CD4-positive, alpha-beta T cell treated with Interleukin-4 for 1 hour (primary cell): Measurements from ENCODE around the gene USP36.
"Not testable (repeated sequence)": the region's sequence is repeated elsewhere in the genome, so short reads cannot be mapped to it uniquely, and the experiment has no call there.

Experiments
- DNase-seq, 2 donors: peaks; one replicate each; pipeline ENCODE4 v3.0.0-alpha.2; 2020 to 2022

The USP36 gene

DNA sequence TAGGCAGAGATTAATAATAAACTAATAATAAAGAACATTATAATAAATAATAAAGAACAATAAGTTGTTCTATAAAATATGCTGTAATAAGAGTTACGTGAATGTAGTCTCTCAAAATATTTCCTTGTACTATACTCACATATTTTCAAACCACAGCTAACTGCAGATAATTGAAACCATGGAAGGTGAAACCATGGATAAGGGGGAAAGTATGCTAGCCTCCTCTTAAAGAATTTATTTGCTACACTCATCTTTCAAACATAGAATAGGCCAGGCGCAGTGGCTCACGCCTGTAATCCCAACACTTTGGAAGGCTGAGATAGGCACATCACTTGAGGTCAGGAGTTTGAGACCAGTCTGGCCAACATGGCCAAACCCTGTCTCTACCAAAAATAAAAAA is 77.1 kb downstream of the USP36 start:
- DNase-seq, result no peak

- DNase-seq, result peak in 1 of 2 donors; percentile 51
Observed at GRCh38 chr17:78761789-78762406, 78.7 kb downstream of the USP36 start.

DNA sequence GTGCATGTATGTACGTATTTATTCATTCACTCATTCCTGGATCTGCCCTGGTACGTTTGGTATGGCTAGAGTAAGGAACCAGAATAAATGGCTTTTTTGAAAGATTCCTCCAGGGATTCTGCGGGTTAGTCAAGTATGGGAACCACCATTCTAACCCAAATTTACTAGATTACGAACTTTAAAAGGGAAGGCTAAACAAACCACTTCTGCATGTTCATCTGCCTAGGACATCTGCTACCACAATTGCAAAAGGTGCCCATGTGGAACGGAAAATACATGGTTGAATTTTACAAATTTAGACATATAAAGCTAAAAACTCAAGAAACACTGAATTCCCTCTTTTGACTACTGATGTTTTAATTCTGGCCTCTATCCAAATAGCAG is 80.7 kb downstream of the USP36 start:
- no peak for DNase-seq

DNA sequence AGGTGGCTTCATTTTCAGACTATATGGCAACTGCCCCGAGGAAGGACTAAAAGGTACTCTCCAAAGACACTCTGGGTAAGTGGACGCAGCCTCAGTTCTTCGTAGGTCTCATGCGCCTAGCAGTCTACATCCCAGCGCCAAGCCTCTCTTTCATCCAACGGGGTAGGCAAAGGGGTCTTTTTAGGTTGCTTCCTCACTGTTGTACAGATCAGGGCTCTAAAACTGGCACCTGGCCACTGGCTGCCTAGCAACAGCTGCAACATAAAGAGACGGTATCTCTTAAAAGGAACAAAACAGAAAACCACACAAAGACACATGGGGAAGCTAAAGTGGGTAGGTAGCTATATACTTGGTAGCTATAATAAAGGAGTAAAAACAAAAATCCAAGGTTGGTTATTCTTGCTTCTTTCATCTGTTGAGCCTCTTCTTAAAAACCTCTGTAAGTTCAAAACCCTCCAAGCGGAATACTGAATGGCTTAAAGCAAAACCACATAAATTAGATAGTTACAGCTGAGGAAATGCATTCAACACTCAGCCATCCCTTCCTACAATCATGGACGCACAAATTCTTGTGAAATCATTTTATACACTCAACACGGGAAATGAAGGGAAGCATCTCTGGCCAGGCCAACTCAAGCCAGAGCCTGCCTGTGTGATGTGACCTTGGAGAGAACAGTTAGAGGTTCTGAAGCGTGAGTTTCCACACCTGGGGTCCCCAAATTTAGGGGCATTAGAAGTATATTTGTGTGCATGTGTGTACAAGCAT is 81.2 kb downstream of the USP36 start:
- DNase-seq, result peak; percentile 92

DNA sequence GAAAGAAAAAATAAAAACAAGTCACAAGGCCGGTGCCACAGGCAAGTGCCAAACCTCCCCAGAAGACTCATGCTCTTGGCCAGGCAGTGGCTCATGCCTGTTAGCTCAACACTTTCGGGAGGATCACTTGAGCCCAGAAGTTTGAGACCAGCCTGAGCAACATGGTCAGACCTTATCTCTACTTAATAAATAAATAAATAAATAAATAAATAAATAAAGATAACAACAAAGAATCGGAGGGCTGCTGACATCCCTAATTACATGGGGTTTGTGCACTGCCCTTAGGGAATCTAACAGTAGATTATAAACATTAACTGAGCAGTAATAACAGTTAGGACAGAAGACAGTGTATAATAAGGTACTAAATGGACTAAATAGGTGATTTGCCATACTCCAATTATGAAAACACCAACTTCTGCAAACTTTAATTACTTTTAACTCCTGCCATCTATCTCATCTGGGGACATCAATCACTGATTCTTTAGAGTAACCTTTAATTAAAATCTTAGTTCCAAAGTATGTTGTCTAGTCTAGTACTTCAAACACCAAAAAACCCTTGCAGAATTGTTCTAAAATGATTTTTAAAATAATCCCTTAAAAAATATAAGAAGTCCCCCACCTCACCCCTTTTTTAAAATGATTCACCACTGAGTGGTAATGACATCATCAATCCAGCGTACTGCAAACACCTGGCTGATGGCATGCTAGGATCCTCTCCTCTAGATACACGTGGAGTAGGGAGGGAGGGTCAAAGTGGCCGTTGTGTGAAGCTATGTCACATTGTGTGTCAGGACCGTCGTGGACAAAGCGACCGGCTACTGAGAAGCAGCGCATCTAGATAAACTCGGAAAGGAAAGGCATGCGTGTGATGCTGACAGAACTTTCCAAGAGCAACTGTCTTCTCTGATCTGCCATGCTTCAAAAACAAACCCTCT is 87.0 kb downstream of the USP36 start:
- peak; percentile 55 to 57 for DNase-seq

- no peak for DNase-seq
Observed at GRCh38 chr17:78751447-78752161, 89.0 kb downstream of the USP36 start.

DNA sequence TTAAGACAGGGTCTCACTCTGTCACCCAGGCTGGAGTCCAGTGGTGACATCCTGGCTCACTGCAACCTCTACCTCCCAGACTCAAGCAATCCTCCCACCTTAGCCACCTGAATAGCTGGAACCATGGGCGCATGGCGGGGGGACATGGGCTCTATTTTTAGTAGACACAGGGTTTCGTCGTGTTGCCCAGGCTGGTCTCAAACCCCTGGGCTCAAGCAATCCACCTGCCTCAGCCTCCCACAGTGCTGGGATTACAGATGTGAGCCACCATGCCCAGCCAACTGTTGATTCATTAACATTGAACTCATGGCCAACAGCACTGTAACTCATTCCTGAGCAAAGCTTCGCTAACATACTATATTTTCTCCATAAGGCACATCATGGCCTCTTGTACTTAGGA is 89.6 kb downstream of the USP36 start:
- DNase-seq, result not testable (repeated sequence)

GRCh38 chr17:78748730-78749317 is 91.8 kb downstream of the USP36 start:
- DNase-seq, result peak; percentile 89 to 91

DNA sequence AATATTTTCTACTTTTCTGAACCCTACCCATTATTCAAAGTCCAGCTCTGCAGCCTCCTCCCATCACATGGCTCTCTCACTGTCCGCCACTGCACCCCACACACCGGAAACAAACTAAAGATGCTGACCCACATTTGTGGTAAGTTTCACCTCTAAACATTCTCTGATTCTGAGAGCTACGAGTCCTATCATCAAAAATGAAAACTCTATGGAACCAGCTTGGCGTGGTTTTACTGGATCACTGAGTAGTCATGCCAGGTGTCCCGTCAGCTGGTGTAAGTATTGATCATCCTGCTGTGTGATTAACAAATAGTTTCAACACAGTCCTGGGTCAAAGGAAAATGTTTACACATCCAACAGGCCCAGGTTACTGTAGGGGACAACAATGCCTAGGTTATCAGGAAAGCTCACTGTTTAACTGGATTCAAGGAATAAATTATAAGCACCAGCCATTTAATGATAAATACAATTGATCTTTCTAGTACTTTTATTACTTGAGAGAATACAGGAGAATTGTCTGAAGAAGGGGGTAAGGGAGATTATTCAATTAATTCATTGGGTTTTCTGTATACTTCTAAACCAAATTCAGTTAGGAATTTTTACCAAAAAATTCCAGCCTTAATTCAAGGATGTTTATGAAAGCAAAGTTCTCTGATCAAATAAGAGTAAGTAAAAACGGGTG is 92.4 kb downstream of the USP36 start:
- DNase-seq, result peak; percentile 43 to 67

GRCh38 chr17:78747488-78747887 is 93.1 kb downstream of the USP36 start:
- DNase-seq, result peak in 1 of 2 donors; percentile 45

DNA sequence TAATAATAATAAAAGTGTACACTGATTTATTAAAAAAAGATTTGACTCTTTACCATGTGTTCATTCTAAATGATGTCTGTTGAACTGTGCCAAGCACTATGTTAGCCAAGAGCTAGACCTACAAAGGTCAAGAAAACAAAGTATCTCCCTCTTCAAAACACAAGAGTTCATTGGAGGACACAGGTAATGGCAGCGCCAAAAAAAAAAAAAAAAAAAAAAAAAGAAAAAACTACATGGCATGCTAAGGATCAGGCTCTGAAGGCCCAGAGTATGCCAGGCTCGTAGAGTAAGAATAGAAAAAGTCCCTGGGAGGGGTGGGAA is 93.7 kb downstream of the USP36 start:
- DNase-seq, result no peak

DNA sequence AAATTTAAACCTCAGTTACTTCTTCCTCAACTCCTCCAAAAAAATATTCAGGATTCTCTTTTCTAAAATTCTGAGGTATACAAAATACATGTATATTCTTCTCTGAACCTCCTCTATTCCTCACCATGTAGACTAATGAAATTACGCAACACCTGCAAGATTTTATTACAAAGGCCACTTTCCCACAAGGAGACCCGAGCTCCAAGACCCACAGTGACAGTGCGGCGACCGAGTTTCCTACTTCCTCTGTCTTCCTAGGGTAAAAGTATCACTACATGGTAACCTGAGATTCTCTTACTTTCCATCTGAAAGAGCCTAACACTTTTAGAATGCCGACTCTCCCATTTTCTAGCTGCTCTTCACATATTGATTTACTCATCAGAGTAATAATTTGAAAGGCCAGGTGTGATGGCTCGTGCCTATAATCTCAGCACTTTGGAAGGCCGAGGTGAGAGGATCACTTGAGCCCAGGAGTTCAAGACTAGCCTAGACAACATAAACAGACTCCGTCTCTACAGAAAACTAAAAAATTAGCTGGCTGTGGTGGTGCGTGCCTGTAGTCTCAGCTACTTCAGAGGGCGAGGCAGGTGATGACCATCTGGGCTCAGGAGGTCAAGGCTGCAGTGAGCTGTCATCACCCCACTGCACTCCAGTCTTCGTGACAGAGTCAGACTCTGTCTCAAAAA is 94.2 kb downstream of the USP36 start:
- DNase-seq, result no peak
